Inflammatory macrophage (primary cell): ENCODE measurements around the gene ZNF319.
A peak's percentile ranks its signal among the peaks of the same experiment; 100 is the strongest.
"Not testable (repeated sequence)": the region's sequence is repeated elsewhere in the genome, so short reads cannot be mapped to it uniquely, and the experiment has no call there.

ENCODE experiments used
- DNase-seq, 2 donors: peaks; one replicate each; pipeline ENCODE4 v3.0.0-alpha.2; 2020 to 2022

The ZNF319 gene

GRCh38 chr16:57996406-57997175 is 3.9 kb downstream of the ZNF319 start:
- DNase-seq: no peak

GRCh38 chr16:57995721-57996405 is 4.6 kb downstream of the ZNF319 start:
- no peak for DNase-seq

- peak; percentile 76 to 82 for DNase-seq
Measured at GRCh38 chr16:57994778-57995177, 5.7 kb downstream of the ZNF319 start.

GRCh38 chr16:57994361-57994760 is 6.1 kb downstream of the ZNF319 start:
- DNase-seq: no peak

- no peak for DNase-seq
Measured at GRCh38 chr16:57993897-57994296, 6.6 kb downstream of the ZNF319 start.

GRCh38 chr16:57993438-57993837 is 7.0 kb downstream of the ZNF319 start:
- no peak for DNase-seq

- no peak for DNase-seq
Measured at GRCh38 chr16:57992084-57992483, 8.4 kb downstream of the ZNF319 start.

- no peak for DNase-seq
Measured at GRCh38 chr16:57991551-57992059, 8.9 kb downstream of the ZNF319 start.

GRCh38 chr16:57988929-57989328 is 11.5 kb downstream of the ZNF319 start:
- DNase-seq: no peak

GRCh38 chr16:57987441-57988177 is 12.9 kb downstream of the ZNF319 start:
- no peak for DNase-seq

- no peak for DNase-seq
Measured at GRCh38 chr16:57986196-57986595, 14.3 kb downstream of the ZNF319 start.

- DNase-seq: no peak
Measured at GRCh38 chr16:57985204-57986181, 15.0 kb downstream of the ZNF319 start.

GRCh38 chr16:57984443-57985203 is 15.8 kb downstream of the ZNF319 start:
- DNase-seq: peak; percentile 44 to 58

GRCh38 chr16:57982385-57982784 is 18.1 kb downstream of the ZNF319 start:
- no peak for DNase-seq

GRCh38 chr16:57981636-57982035 is 18.8 kb downstream of the ZNF319 start:
- DNase-seq: no peak

- no peak for DNase-seq
Measured at GRCh38 chr16:57979006-57979585, 21.4 kb downstream of the ZNF319 start.

- DNase-seq: not testable (repeated sequence)
Measured at GRCh38 chr16:57978070-57978465, 22.4 kb downstream of the ZNF319 start.

GRCh38 chr16:57977418-57978069 is 22.9 kb downstream of the ZNF319 start:
- DNase-seq: no peak

- DNase-seq: no peak
Measured at GRCh38 chr16:57976331-57976796, 24.1 kb downstream of the ZNF319 start.

- DNase-seq: no peak
Measured at GRCh38 chr16:57972306-57972705, 28.2 kb downstream of the ZNF319 start.
